ENCODE measurements around the gene IREB2. TPM values are rescaled to one million over a fixed set of nuclear protein-coding genes. Genes with fewer than 3 reads are reported as not detected.

The IREB2 gene
- polyA plus RNA-seq, 1 of the 3 experiments (the other 2 are of a cell fraction): 9.5 TPM

DNA sequence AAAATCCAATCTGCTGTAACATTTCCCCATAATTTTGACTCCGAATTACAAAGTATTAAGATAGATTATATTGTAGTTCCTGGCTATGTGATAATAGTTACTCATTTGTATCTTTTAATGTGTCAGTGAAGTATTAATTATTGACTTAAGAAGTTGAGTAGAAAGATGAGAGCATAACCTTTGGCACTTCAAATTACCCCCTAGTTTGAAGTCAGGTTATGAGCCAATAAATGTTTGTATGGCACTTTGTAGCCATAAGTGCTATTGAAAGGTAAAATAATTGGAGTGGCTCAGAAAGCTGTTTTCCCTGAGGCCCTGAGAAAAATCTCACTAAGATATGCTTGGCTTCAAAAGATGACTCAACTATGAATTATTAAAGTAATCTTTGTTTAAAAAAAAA, 31.0 kb downstream of the IREB2 start:
- ChIA-PET CTCF (no interaction called here), POLR2A (no interaction called here)
- Histone ChIP-seq H4K20me1 (ENCODE audit: insufficient read depth) (0 out of 2 replicates have a peak, but pooled peaks cover 13% of the 10 kb centered on the region), H3K36me3 (replicated peaks in 1 of 2; ENCODE audit: control insufficient read depth in 1 of 2, insufficient read depth in 2 of 2, low read length in 1 of 2) (peaks cover 81 to 83% of the 10 kb centered on the region in 2 experiments), H3K79me2 (ENCODE audit: insufficient read depth) (peaks cover 38% of the 10 kb centered on the region), H2AFZ (ENCODE audit: low read depth) (no peak overlapping the region), H3K27me3 (ENCODE audit: insufficient read depth) (no peaks in the 10 kb centered on the region), H3K27ac (ENCODE audit: low read depth in 2 of 2, low read length in 1 of 2) (no peak overlapping the region), H3F3A (replicated peaks; ENCODE audit: insufficient read depth) (peaks cover 28% of the 10 kb centered on the region), H3K4me1 (ENCODE audit: control insufficient read depth in 1 of 2, insufficient read depth in 2 of 2, low read depth in 1 of 2, low read length in 1 of 2) (peaks cover 0 to 5% of the 10 kb centered on the region in 2 experiments; a peak in 3 of 4 replicates), H3K9me2 (no peaks in the 10 kb centered on the region), H3K9me3 (no peaks in the 10 kb centered on the region), H3K4me2 (no peak overlapping the region), H3K4me3 (ENCODE audit: low read depth in 2 of 2, low read length in 1 of 2) (no peak overlapping the region), H3K9ac (no peak overlapping the region)
- no peak for DNase-seq
- 68% methylated on average over 1 of the region's 1 CpG for WGBS (ENCODE audit: low lambda C conversion rate)
- TF ChIP-seq MXI1 (IDR thresholded peaks at IDR 0.05; ENCODE audit: low read depth, low read length) (no peak), RAD21 (IDR thresholded peaks at IDR 0.05; ENCODE audit: low read length) (no peak), EZH2phosphoT487 (IDR thresholded peaks at IDR 0.05; ENCODE audit: borderline replicate concordance, low read depth) (no peak), NRF1 (IDR thresholded peaks at IDR 0.05; ENCODE audit: low read depth, low read length) (no peak), RCOR1 (IDR thresholded peaks at IDR 0.05; ENCODE audit: low read length) (no peak), SIN3A (IDR thresholded peaks at IDR 0.05; ENCODE audit: borderline replicate concordance, low read depth, low read length) (no peak), POLR2AphosphoS5 (IDR thresholded peaks at IDR 0.05; ENCODE audit: low read depth, low read length) (no peak), GABPA (IDR thresholded peaks at IDR 0.05; ENCODE audit: low read depth) (no peak), RFX5 (IDR thresholded peaks at IDR 0.05; ENCODE audit: low read length) (no peak), ELF1 (IDR thresholded peaks at IDR 0.05) (no peak), EP300 (IDR thresholded peaks at IDR 0.05; ENCODE audit: borderline replicate concordance in 1 of 2, low read depth in 1 of 2, low read length in 1 of 2) (no peak)
- TF ChIP-seq, protein P1, sequence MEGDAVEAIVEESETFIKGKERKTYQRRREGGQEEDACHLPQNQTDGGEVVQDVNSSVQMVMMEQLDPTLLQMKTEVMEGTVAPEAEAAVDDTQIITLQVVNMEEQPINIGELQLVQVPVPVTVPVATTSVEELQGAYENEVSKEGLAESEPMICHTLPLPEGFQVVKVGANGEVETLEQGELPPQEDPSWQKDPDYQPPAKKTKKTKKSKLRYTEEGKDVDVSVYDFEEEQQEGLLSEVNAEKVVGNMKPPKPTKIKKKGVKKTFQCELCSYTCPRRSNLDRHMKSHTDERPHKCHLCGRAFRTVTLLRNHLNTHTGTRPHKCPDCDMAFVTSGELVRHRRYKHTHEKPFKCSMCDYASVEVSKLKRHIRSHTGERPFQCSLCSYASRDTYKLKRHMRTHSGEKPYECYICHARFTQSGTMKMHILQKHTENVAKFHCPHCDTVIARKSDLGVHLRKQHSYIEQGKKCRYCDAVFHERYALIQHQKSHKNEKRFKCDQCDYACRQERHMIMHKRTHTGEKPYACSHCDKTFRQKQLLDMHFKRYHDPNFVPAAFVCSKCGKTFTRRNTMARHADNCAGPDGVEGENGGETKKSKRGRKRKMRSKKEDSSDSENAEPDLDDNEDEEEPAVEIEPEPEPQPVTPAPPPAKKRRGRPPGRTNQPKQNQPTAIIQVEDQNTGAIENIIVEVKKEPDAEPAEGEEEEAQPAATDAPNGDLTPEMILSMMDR (IDR thresholded peaks at IDR 0.05): no peak
- TF ChIP-seq, protein P2, sequence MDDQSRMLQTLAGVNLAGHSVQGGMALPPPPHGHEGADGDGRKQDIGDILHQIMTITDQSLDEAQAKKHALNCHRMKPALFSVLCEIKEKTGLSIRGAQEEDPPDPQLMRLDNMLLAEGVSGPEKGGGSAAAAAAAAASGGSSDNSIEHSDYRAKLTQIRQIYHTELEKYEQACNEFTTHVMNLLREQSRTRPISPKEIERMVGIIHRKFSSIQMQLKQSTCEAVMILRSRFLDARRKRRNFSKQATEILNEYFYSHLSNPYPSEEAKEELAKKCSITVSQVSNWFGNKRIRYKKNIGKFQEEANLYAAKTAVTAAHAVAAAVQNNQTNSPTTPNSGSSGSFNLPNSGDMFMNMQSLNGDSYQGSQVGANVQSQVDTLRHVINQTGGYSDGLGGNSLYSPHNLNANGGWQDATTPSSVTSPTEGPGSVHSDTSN (IDR thresholded peaks at IDR 0.05): no peak
- TF ChIP-seq, protein P3, sequence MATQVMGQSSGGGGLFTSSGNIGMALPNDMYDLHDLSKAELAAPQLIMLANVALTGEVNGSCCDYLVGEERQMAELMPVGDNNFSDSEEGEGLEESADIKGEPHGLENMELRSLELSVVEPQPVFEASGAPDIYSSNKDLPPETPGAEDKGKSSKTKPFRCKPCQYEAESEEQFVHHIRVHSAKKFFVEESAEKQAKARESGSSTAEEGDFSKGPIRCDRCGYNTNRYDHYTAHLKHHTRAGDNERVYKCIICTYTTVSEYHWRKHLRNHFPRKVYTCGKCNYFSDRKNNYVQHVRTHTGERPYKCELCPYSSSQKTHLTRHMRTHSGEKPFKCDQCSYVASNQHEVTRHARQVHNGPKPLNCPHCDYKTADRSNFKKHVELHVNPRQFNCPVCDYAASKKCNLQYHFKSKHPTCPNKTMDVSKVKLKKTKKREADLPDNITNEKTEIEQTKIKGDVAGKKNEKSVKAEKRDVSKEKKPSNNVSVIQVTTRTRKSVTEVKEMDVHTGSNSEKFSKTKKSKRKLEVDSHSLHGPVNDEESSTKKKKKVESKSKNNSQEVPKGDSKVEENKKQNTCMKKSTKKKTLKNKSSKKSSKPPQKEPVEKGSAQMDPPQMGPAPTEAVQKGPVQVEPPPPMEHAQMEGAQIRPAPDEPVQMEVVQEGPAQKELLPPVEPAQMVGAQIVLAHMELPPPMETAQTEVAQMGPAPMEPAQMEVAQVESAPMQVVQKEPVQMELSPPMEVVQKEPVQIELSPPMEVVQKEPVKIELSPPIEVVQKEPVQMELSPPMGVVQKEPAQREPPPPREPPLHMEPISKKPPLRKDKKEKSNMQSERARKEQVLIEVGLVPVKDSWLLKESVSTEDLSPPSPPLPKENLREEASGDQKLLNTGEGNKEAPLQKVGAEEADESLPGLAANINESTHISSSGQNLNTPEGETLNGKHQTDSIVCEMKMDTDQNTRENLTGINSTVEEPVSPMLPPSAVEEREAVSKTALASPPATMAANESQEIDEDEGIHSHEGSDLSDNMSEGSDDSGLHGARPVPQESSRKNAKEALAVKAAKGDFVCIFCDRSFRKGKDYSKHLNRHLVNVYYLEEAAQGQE (IDR thresholded peaks at IDR 0.05; ENCODE audit: low read depth, low read length): no peak
- TF ChIP-seq, protein P4, sequence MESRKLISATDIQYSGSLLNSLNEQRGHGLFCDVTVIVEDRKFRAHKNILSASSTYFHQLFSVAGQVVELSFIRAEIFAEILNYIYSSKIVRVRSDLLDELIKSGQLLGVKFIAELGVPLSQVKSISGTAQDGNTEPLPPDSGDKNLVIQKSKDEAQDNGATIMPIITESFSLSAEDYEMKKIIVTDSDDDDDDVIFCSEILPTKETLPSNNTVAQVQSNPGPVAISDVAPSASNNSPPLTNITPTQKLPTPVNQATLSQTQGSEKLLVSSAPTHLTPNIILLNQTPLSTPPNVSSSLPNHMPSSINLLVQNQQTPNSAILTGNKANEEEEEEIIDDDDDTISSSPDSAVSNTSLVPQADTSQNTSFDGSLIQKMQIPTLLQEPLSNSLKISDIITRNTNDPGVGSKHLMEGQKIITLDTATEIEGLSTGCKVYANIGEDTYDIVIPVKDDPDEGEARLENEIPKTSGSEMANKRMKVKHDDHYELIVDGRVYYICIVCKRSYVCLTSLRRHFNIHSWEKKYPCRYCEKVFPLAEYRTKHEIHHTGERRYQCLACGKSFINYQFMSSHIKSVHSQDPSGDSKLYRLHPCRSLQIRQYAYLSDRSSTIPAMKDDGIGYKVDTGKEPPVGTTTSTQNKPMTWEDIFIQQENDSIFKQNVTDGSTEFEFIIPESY (IDR thresholded peaks at IDR 0.05; ENCODE audit: borderline replicate concordance, low read depth): no peak

Data from SK-N-SH (cell line).